Measurements from ENCODE around the gene RSPH10B.
"Not testable (repeated sequence)": the region's sequence is repeated elsewhere in the genome, so short reads cannot be mapped to it uniquely, and the experiment has no call there.

RSPH10B gene

DNA sequence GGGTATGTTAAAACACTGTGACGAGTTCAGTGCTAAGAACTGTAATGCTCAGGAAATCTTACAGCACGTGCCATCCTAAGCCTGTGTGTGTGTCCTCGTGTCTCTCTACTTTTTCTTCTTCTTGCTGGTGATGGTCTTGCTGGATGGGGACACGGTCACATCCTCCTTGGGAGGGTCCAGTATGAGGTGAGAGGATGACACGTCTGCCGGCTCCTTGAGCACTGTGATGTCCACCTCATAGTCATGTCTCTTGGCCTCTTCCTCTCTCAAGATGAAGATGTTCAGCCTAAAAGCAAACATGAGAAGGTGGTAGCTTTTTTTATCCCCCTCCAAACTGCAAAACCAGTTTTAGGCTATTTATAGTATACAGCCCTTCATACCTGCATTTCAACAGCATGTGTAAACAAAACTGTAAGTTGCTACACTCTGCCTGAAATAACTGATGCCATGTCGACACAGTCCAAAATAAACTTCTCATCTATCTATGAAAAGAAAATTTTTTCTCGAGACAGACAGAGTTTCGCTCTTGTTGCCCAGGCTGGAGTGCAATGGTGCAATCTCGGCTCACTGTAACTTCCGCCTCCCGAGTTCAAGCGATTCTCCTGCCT, 44.1 kb downstream of the RSPH10B start:
- DNase-seq: not testable (repeated sequence)

DNA sequence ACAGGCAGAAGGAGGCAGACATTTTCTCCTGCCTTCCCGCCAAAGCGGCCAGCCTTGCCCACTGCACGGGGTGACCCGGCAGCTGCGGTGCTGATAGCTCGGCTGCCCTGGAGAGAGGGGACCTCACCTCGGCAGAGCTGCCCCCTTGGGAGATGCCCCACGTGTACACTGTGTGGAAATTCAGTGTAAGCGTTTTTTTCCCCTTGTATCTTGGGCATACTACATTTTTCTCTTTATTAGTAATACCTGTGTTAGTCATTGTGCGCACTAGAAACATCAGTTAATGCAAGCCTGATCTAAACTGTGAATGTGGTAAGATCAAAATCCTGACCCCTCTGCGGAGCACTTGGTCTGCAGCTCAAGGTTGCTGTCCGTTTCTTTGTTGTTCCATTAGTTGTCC, 45.9 kb downstream of the RSPH10B start:
- DNase-seq: not testable (repeated sequence)

DNA sequence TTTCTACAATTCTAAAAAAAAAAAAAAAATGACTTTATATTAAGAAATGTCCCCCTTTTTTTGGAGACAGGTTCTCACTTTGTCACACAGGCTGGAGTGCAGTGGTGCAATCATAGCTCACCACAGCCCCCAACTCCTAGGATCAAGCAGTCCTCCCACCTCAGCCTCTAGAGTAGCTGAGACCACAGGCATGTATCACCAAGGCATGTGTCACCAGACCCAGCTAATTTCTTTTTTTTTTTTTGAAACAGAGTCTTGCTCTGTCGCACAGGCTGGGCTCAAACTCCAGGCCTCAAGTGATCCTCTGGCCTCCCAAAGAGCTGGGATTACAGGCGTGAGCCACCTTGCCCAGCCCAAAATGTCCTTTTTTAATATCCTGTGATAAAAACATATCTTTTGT, 46.3 kb downstream of the RSPH10B start:
- not testable (repeated sequence) for DNase-seq

DNA sequence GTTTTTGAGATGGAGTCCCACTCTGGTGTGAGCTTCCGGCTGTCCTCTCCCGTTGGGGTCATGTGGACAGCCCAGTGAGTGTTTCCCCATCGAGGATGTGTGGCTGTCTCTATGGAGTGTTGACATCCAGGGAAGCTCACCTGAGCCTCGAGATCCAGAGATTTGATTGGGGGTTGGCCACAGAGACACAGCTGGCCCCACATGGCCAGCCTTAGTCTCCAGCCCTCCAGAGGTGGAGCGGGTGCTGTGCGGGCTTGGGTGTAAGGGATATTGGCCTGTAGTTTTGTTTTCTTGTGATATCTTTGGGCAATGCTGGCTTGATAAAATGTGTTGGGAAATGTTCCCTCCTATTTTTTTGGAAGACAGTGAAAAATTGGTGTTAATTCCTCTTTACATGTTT, 54.0 kb downstream of the RSPH10B start:
- DNase-seq: not testable (repeated sequence)

DNA sequence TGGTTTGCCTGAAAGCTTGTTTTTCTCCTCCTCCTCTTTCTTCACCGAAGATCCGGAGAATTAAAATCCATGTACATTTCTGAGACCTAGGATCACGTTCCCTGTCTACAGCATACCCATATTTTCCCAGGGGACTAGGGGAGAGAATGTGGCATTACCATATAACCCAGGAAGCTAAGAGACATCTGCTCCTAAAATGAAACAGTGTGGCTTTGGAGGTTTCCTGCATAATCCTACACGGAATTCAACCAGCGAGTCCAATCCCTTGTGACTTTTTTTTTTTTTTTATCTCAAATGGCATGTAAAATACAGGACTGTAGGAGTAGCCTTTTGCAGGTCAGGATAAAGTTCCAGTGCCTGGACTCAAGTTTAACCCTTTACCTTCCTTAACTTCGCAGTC, 61.7 kb downstream of the RSPH10B start:
- not testable (repeated sequence) for DNase-seq

DNA sequence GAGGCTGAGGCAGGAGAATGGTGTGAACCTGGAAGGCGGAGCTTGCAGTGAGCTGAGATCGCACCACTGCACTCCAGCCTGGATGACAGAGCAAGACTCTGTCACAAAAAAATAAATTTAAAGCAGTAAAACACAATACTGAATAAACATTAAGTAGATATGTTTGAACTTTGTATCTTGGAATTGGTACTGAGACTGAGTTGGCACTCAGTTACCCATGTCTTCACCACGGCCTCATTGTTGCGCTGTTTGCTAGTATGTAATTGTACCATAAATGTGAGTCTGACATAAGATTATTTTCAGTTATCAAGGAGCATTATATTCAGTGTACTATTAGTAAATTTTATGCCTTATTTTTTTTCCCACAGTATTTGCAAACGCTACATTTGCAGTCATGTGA, 65.8 kb downstream of the RSPH10B start:
- not testable (repeated sequence) for DNase-seq

DNA sequence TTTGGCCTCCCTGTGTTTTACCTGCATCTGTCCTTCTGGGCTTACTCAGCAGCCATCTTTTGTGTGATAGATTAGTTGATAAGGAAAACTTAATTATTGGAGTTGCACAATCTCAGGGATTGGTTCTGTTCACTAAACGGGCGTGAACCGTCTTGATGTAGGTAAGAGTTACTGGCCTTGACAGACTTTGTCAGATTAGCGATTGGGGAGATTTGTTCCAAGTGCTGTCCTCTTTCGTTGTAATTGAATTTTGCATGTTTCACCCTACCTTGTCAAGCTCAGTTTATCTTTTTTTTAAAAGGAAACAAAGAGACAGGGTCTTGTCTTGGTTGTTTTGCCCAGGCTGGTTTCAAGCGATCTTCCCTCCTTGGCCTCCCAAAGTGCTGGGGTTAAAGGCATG, 67.5 kb downstream of the RSPH10B start:
- not testable (repeated sequence) for DNase-seq

DNA sequence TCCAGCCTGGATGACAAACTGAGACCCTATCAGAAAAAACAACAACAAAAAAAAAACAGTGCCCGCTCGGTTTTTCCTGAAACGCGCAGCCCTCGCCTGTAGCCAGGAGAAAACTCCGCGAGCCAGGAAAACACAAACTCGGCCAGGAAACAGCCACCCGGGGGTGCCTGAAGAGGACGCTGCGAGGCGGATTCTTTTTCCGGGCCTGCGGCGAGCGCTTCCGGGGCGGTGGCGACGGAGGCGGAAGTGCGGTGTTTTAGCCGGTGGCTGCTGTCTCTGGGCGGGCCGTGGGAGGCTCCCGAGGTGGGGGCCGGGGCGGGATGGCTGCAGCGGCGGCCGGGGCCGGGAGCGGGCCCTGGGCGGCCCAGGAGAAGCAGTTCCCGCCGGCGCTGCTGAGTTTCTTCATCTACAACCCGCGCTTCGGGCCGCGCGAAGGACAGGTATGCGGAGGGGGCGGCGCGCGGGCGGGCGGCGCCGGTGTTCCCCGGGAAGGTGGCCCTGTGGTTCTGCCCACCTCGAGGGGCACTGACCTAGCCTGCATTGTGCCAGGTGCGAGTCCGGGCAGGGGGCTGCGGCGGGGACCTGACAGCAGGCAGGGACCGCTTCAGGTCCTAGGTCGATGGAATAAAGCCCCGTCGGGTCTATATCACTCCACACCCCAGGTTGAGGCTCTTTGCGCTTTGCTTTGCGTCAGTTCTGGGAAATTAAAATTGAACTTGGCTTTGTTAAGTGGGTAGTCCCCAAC, 71.8 kb downstream of the RSPH10B start, which contains the start of gene CCZ1:
Gene CCZ1, plus strand, starts transcription at position 254 of the 745 bp plus-strand sequence. Its CDS starts 67 bp downstream, at position 321.
- DNase-seq: peak; percentile 45 to 59

DNA sequence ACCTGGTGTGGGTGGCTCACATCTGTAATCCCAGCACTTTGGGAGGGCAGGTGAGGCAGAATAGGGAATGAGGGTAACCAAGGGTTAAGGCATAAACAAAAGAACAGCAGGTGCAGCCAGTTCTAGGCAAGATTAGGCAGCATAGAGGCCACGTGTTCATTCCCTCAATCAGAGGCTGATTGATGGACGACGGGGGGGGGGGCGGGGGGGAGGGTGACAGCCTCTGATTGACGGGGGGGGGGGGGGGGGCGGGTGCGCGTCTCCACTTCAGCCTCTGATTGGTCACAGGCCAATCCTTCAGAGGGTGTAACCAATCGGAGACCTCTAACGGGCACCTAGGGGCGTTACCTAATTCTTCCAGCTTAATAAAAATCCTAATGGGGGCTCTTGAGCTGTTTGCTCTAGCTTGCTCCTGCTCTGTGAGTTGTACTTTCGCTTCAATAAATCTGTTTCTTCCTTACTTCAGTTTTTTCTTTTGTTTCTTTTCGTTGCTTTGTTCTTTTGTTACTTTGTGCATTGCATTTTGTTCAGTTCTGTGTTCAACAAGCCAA, 73.0 kb downstream of the RSPH10B start:
- not testable (repeated sequence) for DNase-seq

DNA sequence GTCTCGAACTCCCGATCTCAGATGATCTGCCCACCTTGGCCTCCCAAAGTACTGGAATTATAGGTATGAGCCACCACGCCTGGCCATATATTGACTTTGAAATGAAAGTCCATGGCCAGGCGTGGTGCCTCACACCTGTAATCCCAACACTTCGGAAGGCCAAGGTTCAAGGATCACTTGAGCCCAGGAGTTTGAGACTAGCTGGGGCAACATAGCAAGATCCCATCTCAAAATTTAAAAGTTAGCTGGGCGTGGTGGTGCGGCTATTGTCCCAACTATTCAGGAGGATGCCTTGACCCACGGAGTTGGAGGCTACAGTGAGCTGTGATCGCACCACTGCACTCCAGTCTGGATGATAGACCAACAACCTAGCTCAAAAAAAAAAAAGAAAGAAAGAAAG, 78.0 kb downstream of the RSPH10B start:
- DNase-seq: no peak

DNA sequence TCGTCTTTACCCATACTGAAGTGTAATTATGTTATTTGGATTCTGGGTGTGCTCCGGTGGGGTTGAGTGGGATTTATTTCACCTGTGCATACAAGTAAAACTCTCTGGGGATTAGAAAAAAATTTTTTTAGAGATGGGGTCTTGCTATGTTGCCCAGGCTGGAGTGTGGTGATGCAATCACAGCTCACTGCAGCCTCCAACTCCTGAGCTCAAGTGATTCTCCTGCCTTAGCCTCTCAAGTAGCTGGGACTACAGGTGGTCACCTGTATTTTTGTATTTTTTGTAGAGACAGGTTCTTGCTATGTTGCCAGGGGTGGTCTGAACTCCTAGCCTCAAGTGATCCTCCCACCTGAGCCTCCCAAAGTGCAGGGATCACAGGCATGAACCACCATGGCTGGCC, 80.2 kb downstream of the RSPH10B start:
- DNase-seq: not testable (repeated sequence)

DNA sequence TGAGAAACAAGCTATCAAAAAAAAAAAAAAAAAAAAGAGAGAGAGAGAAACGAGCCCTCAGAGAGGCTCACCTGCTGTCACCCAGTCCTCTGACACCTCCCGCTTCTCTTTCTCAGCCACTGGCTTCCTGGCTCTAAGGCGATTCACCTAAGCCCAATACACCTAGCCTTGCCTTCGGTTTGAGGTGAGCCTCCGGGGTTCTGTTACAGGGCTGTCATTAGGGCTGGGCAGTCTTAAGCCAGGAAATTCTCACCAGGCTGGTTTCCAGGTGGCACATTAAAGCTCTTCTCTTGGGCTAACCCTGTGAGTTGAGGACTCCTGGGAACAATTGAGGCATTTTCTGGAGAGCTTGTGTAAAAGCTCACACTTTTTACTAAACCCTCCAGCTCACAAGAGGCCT, 82.5 kb downstream of the RSPH10B start:
- DNase-seq: not testable (repeated sequence)

DNA sequence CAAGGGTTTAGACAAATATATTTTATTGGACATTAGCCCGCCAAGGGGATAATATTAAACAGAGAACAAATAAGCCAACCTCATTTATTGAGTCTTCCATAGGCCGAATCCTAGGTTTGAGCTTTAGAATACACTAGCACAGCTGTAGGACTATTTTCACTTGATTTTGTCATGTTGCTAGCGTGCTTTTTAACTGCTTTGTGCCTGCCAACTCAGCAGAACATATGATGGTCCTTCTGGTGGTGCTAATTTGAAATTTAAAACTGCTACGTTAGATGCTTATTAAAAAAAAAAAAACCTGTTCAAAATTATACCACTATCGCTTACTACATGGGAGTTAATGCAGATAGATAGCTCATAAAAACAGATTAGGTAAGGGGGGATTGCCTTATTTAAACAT, 86.1 kb downstream of the RSPH10B start:
- not testable (repeated sequence) for DNase-seq

DNA sequence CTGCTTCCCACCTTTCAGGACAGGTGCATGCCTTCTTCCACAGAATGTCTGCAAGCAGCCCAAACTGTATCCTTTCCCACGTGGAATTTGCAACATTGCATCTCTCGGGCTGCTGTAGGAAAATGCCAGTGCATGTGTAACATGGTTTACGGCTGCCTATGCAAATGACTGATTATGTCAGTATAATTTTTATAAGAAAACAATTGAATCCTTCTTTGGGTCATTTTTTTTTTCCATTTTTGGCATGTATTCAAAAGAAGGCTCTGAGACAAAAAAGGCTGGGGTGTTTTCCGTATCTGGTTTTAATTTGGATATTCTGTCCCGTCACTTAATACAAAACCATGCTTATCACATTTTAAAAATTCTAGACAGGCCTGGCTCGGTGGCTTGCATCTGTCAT, 90.4 kb downstream of the RSPH10B start:
- not testable (repeated sequence) for DNase-seq

DNA sequence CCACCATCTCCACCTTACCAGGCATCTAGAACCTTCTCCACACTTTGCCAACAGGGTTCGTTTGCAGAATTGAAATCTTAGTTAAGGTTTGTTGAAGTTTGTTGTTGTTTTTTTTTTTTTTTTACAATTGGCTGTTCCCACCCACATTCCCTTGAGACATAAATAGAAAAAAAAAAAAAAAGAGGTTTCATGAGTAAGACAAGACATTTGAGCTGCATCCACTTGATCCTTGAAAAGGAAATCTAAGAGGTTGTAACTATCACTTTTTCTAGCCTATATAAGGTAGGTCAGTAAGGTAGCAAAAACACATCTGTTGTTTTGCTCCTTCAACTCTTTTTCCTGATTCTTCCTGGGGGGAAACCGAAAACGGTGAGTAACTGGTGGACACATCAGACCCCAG, 90.9 kb downstream of the RSPH10B start:
- DNase-seq: not testable (repeated sequence)

All from activated CD4-positive, alpha-beta T cell treated with anti-CD3 and anti-CD28 coated beads, Interleukin-2, amount 50 U/mL, for 48 hours (primary cell).